SHP77 (cell line): ENCODE measurements around the gene DOLK.

ENCODE experiments used
- DNase-seq, 2 experiments: peaks; one replicate each; lab custom pipeline; 2025; lab: John Stamatoyannopoulos, UW

The DOLK gene

GRCh38 chr9:128933731-128934130, 13.7 kb downstream of the DOLK start:
- DNase-seq = no peak

GRCh38 chr9:128929560-128929959, 17.8 kb downstream of the DOLK start:
- no peak for DNase-seq

- no peak for DNase-seq
Measured at GRCh38 chr9:128928624-128929023, 18.8 kb downstream of the DOLK start.

GRCh38 chr9:128927731-128928411, 19.5 kb downstream of the DOLK start:
- DNase-seq = peak; percentile 35 to 70

- no peak for DNase-seq
Measured at GRCh38 chr9:128923493-128923883, 23.9 kb downstream of the DOLK start.

- peak; percentile 31 to 57 for DNase-seq
Measured at GRCh38 chr9:128921881-128922763, 25.3 kb downstream of the DOLK start.

GRCh38 chr9:128920381-128921058, 26.9 kb downstream of the DOLK start, which contains the start of gene PHYHD1:
TSS of gene PHYHD1 (plus strand) at chr9:128920982. CDS start at chr9:128922324, 1,342 bp downstream.
- DNase-seq = peak; percentile 81 to 89

- no peak for DNase-seq
Measured at GRCh38 chr9:128919402-128920089, 27.9 kb downstream of the DOLK start.

GRCh38 chr9:128918921-128919320, 28.5 kb downstream of the DOLK start:
- DNase-seq = no peak

GRCh38 chr9:128917151-128917849, 30.1 kb downstream of the DOLK start:
- no peak for DNase-seq

GRCh38 chr9:128916745-128917144, 30.7 kb downstream of the DOLK start:
- no peak for DNase-seq

- no peak for DNase-seq
Measured at GRCh38 chr9:128916204-128916603, 31.2 kb downstream of the DOLK start.

- no peak for DNase-seq
Measured at GRCh38 chr9:128913995-128914772, 33.2 kb downstream of the DOLK start.

GRCh38 chr9:128913048-128913900, 34.1 kb downstream of the DOLK start:
- DNase-seq = no peak

- no peak for DNase-seq
Measured at GRCh38 chr9:128912270-128912853, 35.0 kb downstream of the DOLK start.

- no peak for DNase-seq
Measured at GRCh38 chr9:128911529-128912035, 35.8 kb downstream of the DOLK start.

- DNase-seq = no peak
Measured at GRCh38 chr9:128910906-128911305, 36.5 kb downstream of the DOLK start.

GRCh38 chr9:128909859-128910258, 37.5 kb downstream of the DOLK start:
- no peak for DNase-seq

GRCh38 chr9:128908372-128908771, 39.0 kb downstream of the DOLK start:
- no peak for DNase-seq
